HepG2 (cell line): Measurements from ENCODE around the gene ABHD1. TPM values are rescaled to one million over a fixed set of nuclear protein-coding genes. Genes with fewer than 3 reads are reported as not detected.

ENCODE experiments used
- POLR2AphosphoS5 ChIP-seq: IDR thresholded peaks from 2 replicates; pipeline ENCODE4 v1.6.1; 2012; ENCODE audit warnings: low read depth, low read length
- SRSF1 ChIP-seq: fragments of 200-400 bp; formaldehyde crosslinking; optimal IDR thresholded peaks from 2 replicates; pipeline ENCODE3; 2017; ENCODE audit warnings: mild to moderate bottlenecking, low read depth, low read length, moderate library complexity
- ZFP1 ChIP-seq: IDR thresholded peaks from 2 replicates; pipeline ENCODE4 v1.6.1; 2016
- ZNF256 ChIP-seq: sonication (generic); formaldehyde crosslinking; conservative IDR thresholded peaks from 2 replicates; pipeline ENCODE4 v1.4.0; 2020; ENCODE audit warnings: missing genetic modification reagents
- ZNF563 ChIP-seq: sonication (generic); formaldehyde crosslinking; IDR thresholded peaks from 2 replicates; pipeline ENCODE4 v1.8.0; 2022; ENCODE audit warnings: mild to moderate bottlenecking, moderate library complexity, missing genetic modification reagents
- ZNF577 ChIP-seq: sonication (generic); formaldehyde crosslinking; IDR thresholded peaks from 2 replicates; pipeline ENCODE4 v1.4.0; 2020; ENCODE audit warnings: mild to moderate bottlenecking, low read depth, missing genetic modification reagents, borderline replicate concordance
- polyA plus RNA-seq, 8 experiments: library from polyadenylated mRNA; depleted of rRNA in 3 of 8; stranded (reverse) in 7 of 8; unstranded in 1 of 8; fragments of >200 nt; fragmentation: Illumina TruSeq in 4 of 8; extraction: Trizol in 4 of 8; gene quantifications; 2 replicates each; pipeline versions ENCODE4 v1.2.1 to v1.2.3, GENCODE V29; 2011 to 2016; ENCODE audit warnings: low read depth in 4 of 8, missing spikeins in 1 of 8, mixed read lengths in 1 of 8; ENCODE audit not compliant: insufficient read depth in 1 of 8
- total RNA-seq, 5 experiments: library from RNA; depleted of rRNA; stranded (reverse); fragments of >200 nt; fragmentation: Illumina TruSeq; extraction: Trizol; gene quantifications; 2 replicates each; pipeline ENCODE4 v1.2.3, GENCODE V29; 2016; ENCODE audit warnings: low read depth in 1 of 5
- TF ChIP-seq, protein P1 (sequence below): sonication (generic); formaldehyde crosslinking; conservative IDR thresholded peaks from 2 replicates; pipeline ENCODE4 v1.4.0; 2020; ENCODE audit warnings: mild to moderate bottlenecking, missing genetic modification reagents, moderate library complexity
- TF ChIP-seq, protein P2 (sequence below): sonication (generic); formaldehyde crosslinking; IDR thresholded peaks from 2 replicates; pipeline ENCODE4 v1.4.0; 2020; ENCODE audit warnings: missing genetic modification reagents, low read depth, mild to moderate bottlenecking, borderline replicate concordance
- TF ChIP-seq, protein P3 (sequence below): sonication (generic); formaldehyde crosslinking; IDR thresholded peaks from 2 replicates; pipeline ENCODE4 v1.5.0; 2020; ENCODE audit warnings: mild to moderate bottlenecking, missing genetic modification reagents
- TF ChIP-seq, protein P4 (sequence below), 2 experiments: fragments of 450-650 bp in 1 of 2; sonication (generic) in 1 of 2; formaldehyde crosslinking in 1 of 2; IDR thresholded peaks; 2 replicates each; pipeline versions ENCODE4 v1.6.1 to v1.8.0; 2016 to 2022; ENCODE audit warnings: antibody characterized with exemption in 1 of 2, mild to moderate bottlenecking in 1 of 2, missing genetic modification reagents in 1 of 2

The ABHD1 gene
- total and polyA plus RNA-seq, 2 of the 13 experiments (the other 11 are each of a cell fraction or from before 2014, with no cell fraction given), result 0.04 to 0.81 TPM

DNA sequence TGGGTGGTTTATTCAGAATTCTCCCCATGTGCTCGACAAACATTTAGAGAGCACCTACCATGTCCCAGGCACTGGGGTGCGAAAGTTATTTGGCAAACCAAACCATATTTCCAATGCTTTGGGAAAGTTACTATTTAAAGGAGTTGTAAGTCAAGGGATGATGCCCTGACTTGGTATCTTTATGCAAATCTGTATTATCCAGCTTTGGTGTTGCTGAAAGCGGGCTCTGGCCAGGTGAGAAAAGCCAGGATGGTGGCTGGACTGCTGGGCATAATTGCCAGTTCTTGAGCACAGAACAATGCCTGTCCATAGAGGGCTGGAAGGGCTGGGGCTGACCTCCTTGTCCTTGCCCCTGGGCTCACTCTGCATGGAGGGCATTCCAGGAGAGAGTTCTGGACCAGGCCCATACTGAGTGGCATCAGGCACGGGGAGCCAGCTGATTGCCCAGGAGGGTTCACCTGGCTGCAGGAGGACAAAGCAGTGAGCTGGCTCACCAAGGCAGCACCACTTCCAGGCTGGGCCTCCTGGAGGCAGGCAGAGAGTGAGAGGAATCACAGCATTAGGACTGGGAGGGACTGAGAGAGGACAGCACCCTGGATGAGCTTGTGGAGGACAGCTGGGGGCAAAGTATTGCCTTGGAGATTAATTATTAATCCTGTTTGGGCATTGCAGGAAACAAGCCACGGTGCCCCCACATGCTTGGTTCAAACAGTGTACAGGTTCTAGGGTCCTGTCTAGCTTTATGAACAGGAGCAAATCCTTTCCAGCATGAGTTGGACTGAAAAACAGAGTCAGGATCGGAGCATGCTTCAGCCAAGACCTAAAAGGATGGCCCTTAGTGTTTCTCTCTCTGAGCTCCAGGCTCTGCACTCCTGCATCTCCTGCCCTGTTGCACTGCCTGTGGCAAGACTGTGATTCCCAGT is 29.9 kb upstream of the ABHD1 start (continued):
- TF ChIP-seq, protein P1, sequence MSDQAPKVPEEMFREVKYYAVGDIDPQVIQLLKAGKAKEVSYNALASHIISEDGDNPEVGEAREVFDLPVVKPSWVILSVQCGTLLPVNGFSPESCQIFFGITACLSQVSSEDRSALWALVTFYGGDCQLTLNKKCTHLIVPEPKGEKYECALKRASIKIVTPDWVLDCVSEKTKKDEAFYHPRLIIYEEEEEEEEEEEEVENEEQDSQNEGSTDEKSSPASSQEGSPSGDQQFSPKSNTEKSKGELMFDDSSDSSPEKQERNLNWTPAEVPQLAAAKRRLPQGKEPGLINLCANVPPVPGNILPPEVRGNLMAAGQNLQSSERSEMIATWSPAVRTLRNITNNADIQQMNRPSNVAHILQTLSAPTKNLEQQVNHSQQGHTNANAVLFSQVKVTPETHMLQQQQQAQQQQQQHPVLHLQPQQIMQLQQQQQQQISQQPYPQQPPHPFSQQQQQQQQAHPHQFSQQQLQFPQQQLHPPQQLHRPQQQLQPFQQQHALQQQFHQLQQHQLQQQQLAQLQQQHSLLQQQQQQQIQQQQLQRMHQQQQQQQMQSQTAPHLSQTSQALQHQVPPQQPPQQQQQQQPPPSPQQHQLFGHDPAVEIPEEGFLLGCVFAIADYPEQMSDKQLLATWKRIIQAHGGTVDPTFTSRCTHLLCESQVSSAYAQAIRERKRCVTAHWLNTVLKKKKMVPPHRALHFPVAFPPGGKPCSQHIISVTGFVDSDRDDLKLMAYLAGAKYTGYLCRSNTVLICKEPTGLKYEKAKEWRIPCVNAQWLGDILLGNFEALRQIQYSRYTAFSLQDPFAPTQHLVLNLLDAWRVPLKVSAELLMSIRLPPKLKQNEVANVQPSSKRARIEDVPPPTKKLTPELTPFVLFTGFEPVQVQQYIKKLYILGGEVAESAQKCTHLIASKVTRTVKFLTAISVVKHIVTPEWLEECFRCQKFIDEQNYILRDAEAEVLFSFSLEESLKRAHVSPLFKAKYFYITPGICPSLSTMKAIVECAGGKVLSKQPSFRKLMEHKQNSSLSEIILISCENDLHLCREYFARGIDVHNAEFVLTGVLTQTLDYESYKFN (CRISPR knock-in tag), result peak; percentile 98
- TF ChIP-seq ZNF256 (0 out of 2 replicates have a peak, but pooled peaks have one; percentile 63), ZNF563 (CRISPR knock-in tag) (no peak; the same call in 1 of the 2 replicates), POLR2AphosphoS5 (peak; percentile 92), SRSF1 (peak; percentile 12), ZNF577 (CRISPR knock-in tag) (no peak), ZFP1 (CRISPR knock-in tag) (peak; percentile 76; the same call in 1 of the 2 replicates)
- TF ChIP-seq, protein P2, sequence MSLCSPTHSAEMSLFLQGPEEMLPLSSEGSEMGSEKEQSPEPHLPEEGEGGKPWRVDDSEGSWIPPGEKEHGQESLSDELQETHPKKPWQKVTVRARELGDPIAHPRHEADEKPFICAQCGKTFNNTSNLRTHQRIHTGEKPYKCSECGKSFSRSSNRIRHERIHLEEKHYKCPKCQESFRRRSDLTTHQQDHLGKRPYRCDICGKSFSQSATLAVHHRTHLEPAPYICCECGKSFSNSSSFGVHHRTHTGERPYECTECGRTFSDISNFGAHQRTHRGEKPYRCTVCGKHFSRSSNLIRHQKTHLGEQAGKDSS, result 0 out of 2 replicates have a peak, but pooled peaks have one; percentile 34
- TF ChIP-seq, protein P3, sequence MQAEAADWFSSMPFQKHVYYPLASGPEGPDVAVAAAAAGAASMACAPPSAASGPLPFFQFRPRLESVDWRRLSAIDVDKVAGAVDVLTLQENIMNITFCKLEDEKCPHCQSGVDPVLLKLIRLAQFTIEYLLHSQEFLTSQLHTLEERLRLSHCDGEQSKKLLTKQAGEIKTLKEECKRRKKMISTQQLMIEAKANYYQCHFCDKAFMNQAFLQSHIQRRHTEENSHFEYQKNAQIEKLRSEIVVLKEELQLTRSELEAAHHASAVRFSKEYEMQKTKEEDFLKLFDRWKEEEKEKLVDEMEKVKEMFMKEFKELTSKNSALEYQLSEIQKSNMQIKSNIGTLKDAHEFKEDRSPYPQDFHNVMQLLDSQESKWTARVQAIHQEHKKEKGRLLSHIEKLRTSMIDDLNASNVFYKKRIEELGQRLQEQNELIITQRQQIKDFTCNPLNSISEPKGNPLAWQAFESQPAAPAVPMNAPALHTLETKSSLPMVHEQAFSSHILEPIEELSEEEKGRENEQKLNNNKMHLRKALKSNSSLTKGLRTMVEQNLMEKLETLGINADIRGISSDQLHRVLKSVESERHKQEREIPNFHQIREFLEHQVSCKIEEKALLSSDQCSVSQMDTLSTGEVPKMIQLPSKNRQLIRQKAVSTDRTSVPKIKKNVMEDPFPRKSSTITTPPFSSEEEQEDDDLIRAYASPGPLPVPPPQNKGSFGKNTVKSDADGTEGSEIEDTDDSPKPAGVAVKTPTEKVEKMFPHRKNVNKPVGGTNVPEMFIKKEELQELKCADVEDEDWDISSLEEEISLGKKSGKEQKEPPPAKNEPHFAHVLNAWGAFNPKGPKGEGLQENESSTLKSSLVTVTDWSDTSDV (CRISPR knock-in tag), result no peak
- TF ChIP-seq, protein P4, sequence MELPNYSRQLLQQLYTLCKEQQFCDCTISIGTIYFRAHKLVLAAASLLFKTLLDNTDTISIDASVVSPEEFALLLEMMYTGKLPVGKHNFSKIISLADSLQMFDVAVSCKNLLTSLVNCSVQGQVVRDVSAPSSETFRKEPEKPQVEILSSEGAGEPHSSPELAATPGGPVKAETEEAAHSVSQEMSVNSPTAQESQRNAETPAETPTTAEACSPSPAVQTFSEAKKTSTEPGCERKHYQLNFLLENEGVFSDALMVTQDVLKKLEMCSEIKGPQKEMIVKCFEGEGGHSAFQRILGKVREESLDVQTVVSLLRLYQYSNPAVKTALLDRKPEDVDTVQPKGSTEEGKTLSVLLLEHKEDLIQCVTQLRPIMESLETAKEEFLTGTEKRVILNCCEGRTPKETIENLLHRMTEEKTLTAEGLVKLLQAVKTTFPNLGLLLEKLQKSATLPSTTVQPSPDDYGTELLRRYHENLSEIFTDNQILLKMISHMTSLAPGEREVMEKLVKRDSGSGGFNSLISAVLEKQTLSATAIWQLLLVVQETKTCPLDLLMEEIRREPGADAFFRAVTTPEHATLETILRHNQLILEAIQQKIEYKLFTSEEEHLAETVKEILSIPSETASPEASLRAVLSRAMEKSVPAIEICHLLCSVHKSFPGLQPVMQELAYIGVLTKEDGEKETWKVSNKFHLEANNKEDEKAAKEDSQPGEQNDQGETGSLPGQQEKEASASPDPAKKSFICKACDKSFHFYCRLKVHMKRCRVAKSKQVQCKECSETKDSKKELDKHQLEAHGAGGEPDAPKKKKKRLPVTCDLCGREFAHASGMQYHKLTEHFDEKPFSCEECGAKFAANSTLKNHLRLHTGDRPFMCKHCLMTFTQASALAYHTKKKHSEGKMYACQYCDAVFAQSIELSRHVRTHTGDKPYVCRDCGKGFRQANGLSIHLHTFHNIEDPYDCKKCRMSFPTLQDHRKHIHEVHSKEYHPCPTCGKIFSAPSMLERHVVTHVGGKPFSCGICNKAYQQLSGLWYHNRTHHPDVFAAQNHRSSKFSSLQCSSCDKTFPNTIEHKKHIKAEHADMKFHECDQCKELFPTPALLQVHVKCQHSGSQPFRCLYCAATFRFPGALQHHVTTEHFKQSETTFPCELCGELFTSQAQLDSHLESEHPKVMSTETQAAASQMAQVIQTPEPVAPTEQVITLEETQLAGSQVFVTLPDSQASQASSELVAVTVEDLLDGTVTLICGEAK (IDR thresholded peaks at IDR 0.05), result no peak
- TF ChIP-seq, protein P4 (CRISPR knock-in tag; IDR thresholded peaks at IDR 0.05), result no peak; the same call in 1 of the 2 replicates
